CD4-positive, alpha-beta T cell treated with Interleukin-10 for 1 hour (primary cell): ENCODE data around the gene EPM2A.
"Not testable (repeated sequence)": the region's sequence is repeated elsewhere in the genome, so short reads cannot be mapped to it uniquely, and the experiment has no call there.

Experiments used
- DNase-seq: peaks from one replicate; pipeline ENCODE4 v3.0.0-alpha.2; 2020

The EPM2A gene

DNA sequence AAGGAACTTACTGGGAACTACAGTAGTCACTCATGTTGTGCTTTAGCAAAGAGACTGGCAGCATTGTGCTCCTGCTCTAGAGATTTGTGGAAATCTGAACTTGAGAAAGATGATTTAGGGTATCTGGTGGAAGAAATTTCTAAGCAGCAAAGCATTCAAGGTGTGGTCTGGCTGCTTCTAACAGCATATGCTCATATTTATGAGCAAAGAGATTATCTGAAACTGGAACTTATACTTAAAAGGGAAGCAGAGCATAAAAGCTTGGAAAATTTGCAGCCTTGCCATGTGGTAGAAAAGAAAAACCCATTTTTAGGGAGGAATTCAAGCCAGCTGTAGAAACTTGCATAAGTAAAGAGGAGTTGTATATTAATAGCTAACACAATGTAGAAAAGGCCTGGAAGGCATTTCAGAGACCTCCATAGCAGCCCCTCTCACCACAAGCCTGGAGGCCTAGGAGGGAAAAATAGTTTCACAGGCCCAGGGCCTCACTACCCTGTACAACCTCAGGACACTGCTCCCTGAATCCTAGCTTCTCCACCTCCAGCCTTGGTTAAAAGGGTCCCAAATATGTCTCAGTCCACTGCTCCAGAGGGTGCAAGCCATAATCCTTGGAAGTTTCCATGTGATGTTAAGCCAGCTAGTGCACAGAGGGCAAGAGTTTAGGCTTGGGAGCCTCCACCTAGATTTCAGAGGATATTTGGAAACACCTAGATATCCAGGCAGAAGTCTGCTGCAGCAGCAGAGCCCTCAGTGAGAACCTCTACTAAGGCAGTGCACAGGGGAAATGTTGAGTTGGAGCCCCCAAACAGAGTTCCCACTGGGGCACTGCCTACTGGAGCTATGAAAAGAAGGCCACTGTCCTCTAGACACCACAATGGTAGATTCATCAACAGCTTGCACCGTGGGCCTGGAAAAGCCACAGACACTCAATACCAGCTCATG, 6.6 kb downstream of the EPM2A start:
- no peak for DNase-seq

GRCh38 chr6:145727817-145728388, 7.4 kb downstream of the EPM2A start:
- DNase-seq: no peak

DNA sequence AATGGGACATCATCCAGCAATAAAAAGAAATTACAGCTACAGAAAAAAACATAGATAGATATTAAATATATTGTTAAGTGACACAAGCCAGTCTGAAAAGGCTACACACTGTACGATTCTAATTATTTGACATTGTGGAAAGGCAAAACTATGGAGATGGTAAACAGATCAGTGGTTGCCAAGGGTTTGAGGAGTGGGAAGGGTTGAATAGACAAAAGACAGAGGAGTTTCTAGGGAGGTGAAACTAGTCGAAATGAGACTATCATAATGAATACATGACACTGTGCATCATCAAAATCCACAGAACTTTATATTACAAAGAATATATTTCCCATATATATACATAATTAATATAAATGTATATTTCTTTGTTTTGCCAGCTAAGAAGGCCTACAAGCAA, 9.8 kb downstream of the EPM2A start:
- no peak for DNase-seq

DNA sequence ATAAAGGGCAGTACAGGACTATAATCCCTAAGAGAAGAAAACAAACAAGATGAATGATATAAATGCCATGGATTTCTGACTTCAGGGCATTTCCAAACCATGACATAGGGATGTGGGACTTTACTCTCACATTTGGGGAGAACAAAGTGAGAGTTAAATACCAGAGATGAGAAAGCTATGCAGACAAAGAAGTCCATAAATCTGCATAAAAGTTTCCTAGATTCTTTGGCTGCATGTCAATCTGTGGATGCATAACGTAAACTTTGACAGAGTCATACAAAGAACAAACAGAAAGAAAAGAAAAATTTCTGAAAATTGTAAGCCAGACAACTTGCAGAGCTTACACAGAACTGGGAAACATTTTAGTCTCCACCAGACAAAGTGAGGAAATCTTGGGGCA, 11.7 kb downstream of the EPM2A start:
- no peak for DNase-seq

GRCh38 chr6:145722190-145722589, 13.1 kb downstream of the EPM2A start:
- no peak for DNase-seq

DNA sequence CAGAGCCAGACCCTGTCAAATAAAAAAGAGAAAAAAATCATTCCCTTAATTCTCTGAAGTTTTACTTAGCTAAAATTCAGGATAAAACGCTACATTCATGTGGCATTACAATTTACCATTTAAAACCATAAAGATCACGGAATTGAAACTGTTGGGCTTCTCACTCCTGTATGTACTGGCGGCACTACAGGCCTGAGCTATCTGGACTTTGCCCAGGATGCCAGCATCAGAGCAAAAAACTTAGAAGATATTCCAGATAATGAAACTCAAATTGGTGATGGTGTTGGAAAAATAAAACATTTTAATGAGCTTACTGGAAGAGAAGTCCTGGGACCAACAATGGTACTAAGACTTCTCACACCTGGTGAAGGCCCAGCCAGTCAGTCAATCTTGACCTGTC, 14.2 kb downstream of the EPM2A start:
- no peak for DNase-seq

DNA sequence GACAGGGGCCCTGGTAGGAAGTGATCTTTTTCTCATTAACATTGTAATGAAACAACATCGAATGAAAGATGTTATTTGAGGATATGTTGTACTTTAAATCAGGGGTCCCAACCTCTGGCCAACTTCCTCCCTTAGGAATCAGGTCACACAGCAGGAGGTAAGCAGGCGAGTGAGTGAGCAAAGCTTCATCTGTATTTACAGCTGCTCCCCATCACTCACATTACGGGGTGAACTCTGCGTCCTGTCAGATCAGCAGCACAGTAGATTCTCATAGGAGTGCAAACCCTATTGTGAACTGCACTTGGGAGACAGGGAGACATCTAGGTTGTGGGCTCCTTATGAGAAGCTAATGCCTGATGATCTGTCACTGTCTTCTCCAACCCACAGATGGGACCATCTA, 19.9 kb downstream of the EPM2A start:
- no peak for DNase-seq

DNA sequence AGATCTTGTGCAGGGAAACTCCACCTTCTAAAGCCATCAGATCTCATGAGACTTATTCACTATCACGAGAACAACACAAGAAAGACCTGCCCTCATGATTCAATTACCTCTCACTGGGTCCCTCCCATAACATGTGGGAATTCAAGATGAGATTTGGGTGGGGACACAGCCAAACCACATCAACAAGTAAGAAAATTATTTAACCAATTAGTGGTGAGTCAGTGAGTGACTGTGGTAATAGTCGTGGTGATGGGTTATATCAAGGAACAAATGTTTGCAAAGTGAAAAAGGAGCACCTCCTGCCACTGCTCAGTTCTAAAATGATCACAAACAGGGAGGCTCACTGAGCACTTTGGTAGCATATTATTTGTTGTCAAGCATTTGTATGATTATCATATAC, 20.6 kb downstream of the EPM2A start:
- DNase-seq: no peak

DNA sequence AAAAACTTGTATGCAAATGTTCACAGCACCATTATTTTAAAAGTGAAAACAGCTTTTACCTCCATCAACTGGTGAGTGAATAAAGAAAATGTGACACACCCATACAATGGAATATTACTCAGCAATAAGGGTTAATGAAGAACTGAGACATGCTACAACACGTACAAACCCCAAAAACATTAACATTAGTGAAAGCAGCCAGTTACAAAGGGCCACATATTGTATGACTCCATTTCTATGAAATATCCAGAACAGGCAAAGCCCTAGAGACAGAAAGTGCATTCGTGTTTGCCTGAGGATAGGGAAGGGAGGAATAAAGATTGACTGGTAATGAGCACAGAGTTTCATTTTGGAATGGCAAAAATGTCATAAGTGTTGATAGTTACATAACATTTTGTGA, 21.5 kb downstream of the EPM2A start:
- DNase-seq: no peak

DNA sequence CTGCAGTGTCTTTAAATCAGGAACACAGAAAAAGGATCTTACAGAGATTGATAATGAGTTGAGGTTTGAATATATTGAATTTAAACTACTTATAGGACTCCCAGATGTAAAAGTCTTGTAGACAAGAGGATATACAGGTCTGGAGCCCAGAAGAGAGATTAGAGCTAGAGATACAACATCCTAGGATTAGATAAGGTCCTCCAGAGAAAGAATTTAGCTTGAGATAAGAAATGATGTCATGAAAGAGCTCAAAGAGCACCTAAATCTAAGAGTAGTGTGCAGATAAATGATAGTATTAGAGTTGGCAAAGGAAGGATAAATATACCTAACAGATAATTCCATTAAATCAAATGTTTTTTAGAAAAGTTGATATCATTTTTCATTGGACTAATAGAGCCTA, 23.9 kb downstream of the EPM2A start:
- DNase-seq: no peak

GRCh38 chr6:145707397-145707796, 27.9 kb downstream of the EPM2A start:
- no peak for DNase-seq

DNA sequence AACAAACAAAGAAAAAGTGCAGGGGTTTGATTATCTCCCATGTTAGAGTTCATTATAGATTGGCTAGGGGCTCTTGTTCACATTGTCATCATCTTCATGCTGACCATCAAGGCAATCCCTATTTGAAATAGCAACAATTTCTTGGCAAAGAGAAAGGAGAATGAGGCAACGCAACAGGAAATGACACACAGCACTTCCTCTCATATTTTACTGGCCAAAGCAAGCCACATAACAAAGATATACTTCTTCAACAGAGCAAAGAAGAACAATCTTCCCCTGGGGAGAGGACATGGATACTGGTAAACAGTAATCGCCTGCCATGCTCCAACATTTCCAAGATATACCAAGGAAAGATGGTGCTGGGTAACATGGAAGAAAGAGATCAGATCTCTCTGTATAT, 29.8 kb downstream of the EPM2A start:
- DNase-seq: no peak

- no peak for DNase-seq
These were observed 31.1 kb downstream of the EPM2A start for GRCh38 chr6:145704143-145704781.

DNA sequence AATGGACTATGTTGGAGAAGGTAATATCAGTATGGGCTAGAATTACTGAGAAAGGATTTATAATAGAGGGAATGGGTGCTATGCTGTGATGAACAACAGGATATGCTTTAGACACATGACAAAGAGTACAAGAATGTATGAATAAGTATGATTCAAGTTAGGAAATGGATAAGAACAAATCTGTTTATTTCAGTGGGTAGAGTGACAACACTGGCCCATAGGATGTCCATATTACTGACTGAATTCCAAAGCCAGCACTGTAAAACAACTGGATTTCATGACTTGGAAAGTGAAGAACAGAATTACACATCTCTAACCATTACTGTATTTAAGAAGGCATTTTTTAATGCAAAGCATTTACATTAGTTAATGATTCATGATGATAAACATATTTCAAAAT, 35.9 kb downstream of the EPM2A start:
- no peak for DNase-seq

GRCh38 chr6:145697401-145697800, 37.9 kb downstream of the EPM2A start:
- DNase-seq: not testable (repeated sequence)

DNA sequence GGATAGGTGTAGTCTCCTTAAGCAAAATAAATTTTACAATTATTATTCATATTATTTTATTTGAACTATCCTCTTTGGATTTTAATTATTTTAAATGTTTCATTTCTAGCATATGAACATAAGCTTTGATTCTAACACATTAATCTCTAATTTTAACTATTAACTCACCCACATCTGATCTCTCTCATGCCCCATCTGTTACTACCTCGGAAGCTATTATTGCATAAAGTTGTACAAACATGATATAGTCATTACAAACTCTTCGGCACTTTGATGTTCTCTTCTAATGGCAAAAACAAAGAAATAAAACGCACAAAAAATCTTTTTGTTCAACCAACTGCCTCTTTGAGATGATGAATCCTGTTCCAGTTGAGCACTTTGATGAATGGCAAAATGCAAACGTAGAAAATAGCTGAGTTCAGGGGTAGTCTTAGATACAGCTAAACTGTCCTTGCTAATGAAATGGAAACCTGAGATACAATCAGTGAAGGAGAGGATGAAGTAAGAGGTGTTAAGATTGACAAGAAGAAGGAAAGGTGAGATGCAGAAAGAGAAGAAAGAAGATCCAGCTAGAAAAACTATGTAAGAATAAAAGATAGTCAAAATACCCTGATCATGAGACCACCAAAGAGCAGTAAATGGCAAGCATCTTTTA, 41.1 kb downstream of the EPM2A start:
- no peak for DNase-seq

- no peak for DNase-seq
These were observed 44.4 kb downstream of the EPM2A start for GRCh38 chr6:145690969-145691368.

DNA sequence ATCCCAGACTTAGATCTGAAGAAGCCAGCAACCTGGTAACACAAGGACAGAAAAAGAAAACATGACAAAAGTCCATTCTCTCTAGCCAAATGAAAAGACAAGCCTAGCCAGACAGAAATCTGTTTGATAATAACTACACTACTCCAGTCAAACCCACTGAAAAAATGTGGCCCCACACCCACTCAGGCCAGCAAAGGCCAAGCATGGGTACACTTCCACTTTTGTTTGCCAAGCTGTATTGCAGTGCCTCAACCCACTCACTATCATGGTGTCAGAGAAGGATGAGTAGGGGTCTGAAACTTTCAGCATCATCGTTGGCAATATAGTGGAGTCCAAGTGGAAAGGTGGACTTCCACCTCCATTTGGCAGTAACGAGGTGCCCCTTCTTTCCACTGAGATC, 45.8 kb downstream of the EPM2A start:
- no peak for DNase-seq

- DNase-seq: no peak
These were observed 46.8 kb downstream of the EPM2A start for GRCh38 chr6:145688493-145688905.

DNA sequence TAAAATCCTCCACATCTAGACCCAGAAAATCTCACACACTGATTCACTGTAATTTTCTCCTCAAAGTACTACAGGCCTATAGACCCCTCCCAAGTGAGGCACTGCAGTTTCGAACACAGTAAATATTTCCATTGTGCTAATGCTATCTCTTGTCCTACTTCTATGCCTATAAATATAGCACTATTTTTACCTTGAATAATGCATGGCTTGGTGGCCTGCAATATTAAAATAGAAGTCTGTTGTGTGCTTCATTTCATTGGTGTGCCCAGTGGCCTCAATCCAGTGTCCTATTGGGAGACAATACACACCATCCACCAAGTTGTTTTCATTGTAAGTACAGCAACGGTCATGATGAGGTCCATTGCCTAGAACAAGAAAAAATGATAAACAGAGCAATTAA, 49.4 kb downstream of the EPM2A start:
- DNase-seq: no peak

- no peak for DNase-seq
These were observed 53.4 kb downstream of the EPM2A start for GRCh38 chr6:145681965-145682364.

DNA sequence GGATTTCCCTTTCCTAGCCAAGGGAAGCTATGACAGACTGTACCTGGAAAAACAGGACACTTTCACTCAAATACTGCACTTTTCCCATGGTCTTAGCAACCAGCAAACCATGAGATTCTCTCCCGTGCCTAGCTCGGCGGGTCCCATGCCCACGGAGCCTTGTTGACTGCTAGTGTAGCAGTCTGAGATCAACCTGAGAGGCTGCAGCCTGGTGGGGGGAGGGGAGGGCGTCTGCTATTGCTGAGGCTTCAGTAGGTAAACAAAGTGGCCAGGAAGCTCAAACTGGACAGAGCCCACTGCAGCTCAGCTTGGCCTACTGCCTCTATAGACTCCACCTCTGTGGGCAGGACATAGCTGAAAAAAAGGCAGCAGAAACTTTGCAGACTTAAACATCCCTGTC, 61.8 kb downstream of the EPM2A start:
- no peak for DNase-seq

GRCh38 chr6:145670311-145670710, 65.0 kb downstream of the EPM2A start:
- no peak for DNase-seq

- no peak for DNase-seq
These were observed 65.7 kb downstream of the EPM2A start for GRCh38 chr6:145669627-145670034.
